Activated CD4-positive, alpha-beta T cell treated with anti-CD3 and anti-CD28 coated beads, Interleukin-2, amount 10 ng/mL, durations not matched to agents 7 days and 5 days (primary cell): ENCODE measurements around the gene TNFRSF13B. TPM values are rescaled to one million over a fixed set of nuclear protein-coding genes. Genes with fewer than 3 reads are reported as not detected.
"Not testable (repeated sequence)": the region's sequence is repeated elsewhere in the genome, so short reads cannot be mapped to it uniquely, and the experiment has no call there.

Experiments used
- CTCF ChIA-PET: fragments of 350-600 bp; sonication (Branson Sonifier 250); formaldehyde crosslinking; loops from one replicate; lab custom pipeline; 2021; ENCODE audit warnings: antibody characterized with exemption; lab: Charles Lee
- POLR2A ChIA-PET: fragments of 350-600 bp; sonication (Branson Sonifier 250); formaldehyde crosslinking; loops from one replicate; lab custom pipeline; 2021; ENCODE audit warnings: antibody characterized with exemption; lab: Charles Lee
- DNase-seq: peaks from one replicate; pipeline ENCODE4 v3.0.0-alpha.2; 2020
- H3K27ac Mint-ChIP-seq: one replicate; pipeline ENCODE4 v1.8.0; 2021; ENCODE audit warnings: mild to moderate bottlenecking, moderate library complexity, mixed read lengths
- H3K27me3 Mint-ChIP-seq: one replicate; pipeline ENCODE4 v1.8.0; 2021; ENCODE audit warnings: mixed read lengths
- H3K36me3 Mint-ChIP-seq: one replicate; pipeline ENCODE4 v1.8.0; 2021; ENCODE audit warnings: low read depth, mixed read lengths
- H3K4me1 Mint-ChIP-seq: one replicate; pipeline ENCODE4 v1.8.0; 2021; ENCODE audit warnings: mixed read lengths
- H3K4me3 Mint-ChIP-seq: one replicate; pipeline ENCODE4 v1.8.0; 2021; ENCODE audit warnings: mild to moderate bottlenecking, moderate library complexity, mixed read lengths
- H3K9me3 Mint-ChIP-seq: one replicate; pipeline ENCODE4 v1.8.0; 2021; ENCODE audit warnings: mixed read lengths
- total RNA-seq, 2 experiments: library from RNA; stranded (reverse); gene quantifications; one replicate each; pipeline ENCODE4 v1.2.3, GENCODE V29; 2021

The TNFRSF13B gene
- total RNA-seq, 2 experiments from 2014 or later: not detected

GRCh38 chr17:16987830-16988601 is 16.1 kb upstream of the TNFRSF13B start:
- Mint-ChIP-seq H3K4me3 (peak overlapping the region; percentile 60), H3K36me3 (no peaks in the 10 kb centered on the region), H3K27ac (peak overlapping the region; percentile 98), H3K27me3 (no peaks in the 10 kb centered on the region), H3K9me3 (no peaks in the 10 kb centered on the region), H3K4me1 (peaks cover 50% of the 10 kb centered on the region)
- peak; percentile 78 for DNase-seq
- CTCF ChIA-PET: interaction anchor here (1.0 to 1.6 kb wide), 2 partner anchors 10 to 13 kb away, joined by 3 read pairs; no protein-coding TSS in a partner anchor
- POLR2A ChIA-PET: interaction anchor here (0.6 kb wide), 1 partner anchor 622 kb away, joined by 5 read pairs; no protein-coding TSS in a partner anchor

DNA sequence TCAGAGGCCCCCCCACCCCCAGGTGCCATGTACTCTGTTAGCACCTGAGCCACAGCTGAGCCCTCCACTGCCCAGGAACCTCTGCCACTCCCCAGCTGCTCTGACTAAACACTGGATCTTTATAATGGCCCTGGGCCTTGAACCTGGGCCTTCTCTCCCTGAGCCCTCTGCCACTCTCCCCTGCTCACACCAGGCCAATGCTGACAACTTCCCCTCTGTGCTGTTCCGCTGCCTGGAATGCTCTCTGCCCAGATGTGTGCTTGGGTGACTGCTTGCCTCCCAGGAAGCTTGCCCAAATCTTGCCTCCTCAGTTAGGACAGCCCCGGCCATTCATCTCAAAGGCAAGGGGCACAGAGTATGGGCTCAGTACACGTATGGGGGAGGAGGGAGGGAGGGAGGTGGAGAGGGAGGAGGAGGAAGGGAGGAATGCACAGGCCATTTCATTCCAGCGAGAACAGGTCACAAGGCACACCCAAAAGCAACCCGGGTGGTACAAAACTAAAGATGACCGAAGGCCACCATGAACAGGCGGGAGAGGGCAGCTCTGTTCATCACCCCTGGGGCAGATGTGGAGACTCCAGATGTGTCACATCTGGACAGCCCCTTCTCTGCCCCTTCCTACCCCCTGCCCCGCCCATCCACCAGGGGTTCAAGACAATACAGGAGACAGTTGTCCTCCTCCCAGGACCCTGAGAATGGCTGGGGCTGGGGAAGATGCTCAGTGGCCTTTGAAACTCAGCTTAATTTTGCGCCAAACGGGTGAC is 15.3 kb upstream of the TNFRSF13B start:
- Mint-ChIP-seq H3K36me3 (no peaks in the 10 kb centered on the region), H3K27ac (peak overlapping the region; percentile 98), H3K27me3 (no peaks in the 10 kb centered on the region), H3K4me3 (no peak overlapping the region), H3K9me3 (no peaks in the 10 kb centered on the region), H3K4me1 (peaks cover 50% of the 10 kb centered on the region)
- DNase-seq: no peak
- POLR2A ChIA-PET: no interaction called here
- CTCF ChIA-PET: interaction anchor here (1.0 to 1.6 kb wide), 2 partner anchors 10 to 12 kb away, joined by 3 read pairs; no protein-coding TSS in a partner anchor

DNA sequence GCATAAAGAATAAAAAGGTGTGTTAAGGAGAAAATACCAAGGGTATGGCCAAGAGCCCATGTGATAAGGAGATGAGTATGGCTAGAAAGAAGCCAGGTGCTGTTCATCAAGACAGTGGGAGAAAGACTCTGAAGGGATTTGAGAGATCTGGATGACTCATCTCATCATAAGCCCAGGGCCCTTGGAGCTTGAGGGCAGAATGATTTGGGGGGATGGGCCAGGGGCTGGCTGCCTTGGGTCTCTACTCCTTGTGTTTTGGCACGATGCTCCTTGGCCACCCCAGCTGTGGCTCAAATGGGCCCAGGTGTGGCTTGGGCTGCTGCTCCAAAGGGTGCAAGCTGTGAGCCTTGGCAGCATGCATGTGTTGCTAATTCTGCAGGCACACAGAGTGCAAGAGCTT is 14.5 kb upstream of the TNFRSF13B start:
- Mint-ChIP-seq H3K9me3 (no peaks in the 10 kb centered on the region), H3K4me1 (peaks cover 46% of the 10 kb centered on the region), H3K27ac (peak overlapping the region; percentile 44), H3K4me3 (no peak overlapping the region), H3K36me3 (no peaks in the 10 kb centered on the region), H3K27me3 (no peaks in the 10 kb centered on the region)
- CTCF ChIA-PET: no interaction called here
- POLR2A ChIA-PET: no interaction called here
- no peak for DNase-seq

DNA sequence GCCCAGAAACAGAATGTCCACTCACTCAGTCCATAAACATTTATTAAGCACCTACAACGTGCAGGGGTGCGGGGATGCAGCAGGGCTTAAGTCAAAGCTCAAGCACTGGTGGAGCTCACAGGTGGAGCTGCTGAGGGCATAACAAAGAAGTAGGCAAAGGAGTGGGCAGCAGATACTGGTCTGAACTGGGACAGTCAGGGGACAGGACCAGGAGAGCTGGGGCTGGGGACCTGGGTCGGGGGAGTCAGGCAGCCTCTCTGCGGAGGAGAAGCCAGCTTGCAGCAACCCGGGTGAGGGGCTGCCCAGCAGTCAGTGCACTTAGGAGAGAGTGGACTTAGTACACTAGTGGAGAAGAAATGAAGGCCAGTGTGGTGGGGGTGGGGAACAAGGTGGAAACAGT is 10.0 kb upstream of the TNFRSF13B start:
- Mint-ChIP-seq H3K36me3 (no peaks in the 10 kb centered on the region), H3K4me1 (peaks cover 10% of the 10 kb centered on the region), H3K27me3 (peaks cover 3% of the 10 kb centered on the region), H3K9me3 (no peaks in the 10 kb centered on the region), H3K27ac (no peak overlapping the region), H3K4me3 (no peak overlapping the region)
- DNase-seq: no peak
- ChIA-PET POLR2A (no interaction called here), CTCF (interaction anchor here (1.4 kb wide), 1 partner anchor 10 kb away, joined by 7 read pairs; no protein-coding TSS in a partner anchor)

- Mint-ChIP-seq H3K27ac (no peak overlapping the region), H3K9me3 (no peaks in the 10 kb centered on the region), H3K36me3 (no peaks in the 10 kb centered on the region), H3K4me3 (no peak overlapping the region), H3K4me1 (peaks cover 12% of the 10 kb centered on the region), H3K27me3 (peaks cover 3% of the 10 kb centered on the region)
- ChIA-PET CTCF (interaction anchor here (1.7 kb wide), 1 partner anchor 11 kb away, joined by 3 read pairs; no protein-coding TSS in a partner anchor), POLR2A (no interaction called here)
- no peak for DNase-seq
Measured at GRCh38 chr17:16980813-16981731, 9.2 kb upstream of the TNFRSF13B start.

DNA sequence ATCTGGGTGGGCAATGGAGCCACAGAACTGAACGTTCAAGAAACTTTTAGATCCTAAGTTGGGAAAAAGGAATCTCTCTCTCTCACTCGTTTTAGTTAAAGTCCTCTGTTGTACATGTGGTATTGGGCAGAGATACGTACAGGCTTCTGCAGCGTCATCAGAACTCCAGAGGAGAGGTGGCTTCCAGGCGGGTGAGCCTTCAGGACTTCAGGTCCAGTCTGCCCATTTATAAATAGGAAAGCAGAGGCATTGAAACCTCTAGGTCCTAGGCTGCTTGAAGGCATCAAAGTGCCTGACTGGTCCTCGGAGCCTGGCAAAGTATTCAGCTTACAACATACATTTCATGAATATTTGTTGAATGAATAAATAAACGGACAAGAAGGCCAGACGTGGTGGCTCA is 8.1 kb upstream of the TNFRSF13B start:
- ChIA-PET CTCF (interaction anchor here (1.7 kb wide), 1 partner anchor 10 kb away, joined by 3 read pairs; no protein-coding TSS in a partner anchor), POLR2A (no interaction called here)
- no peak overlapping the region for H3K27ac Mint-ChIP-seq
- peaks cover 3% of the 10 kb centered on the region for H3K27me3 Mint-ChIP-seq
- no peak overlapping the region for H3K4me3 Mint-ChIP-seq
- DNase-seq: no peak
- no peaks in the 10 kb centered on the region for H3K36me3 Mint-ChIP-seq
- H3K9me3 Mint-ChIP-seq: no peaks in the 10 kb centered on the region
- H3K4me1 Mint-ChIP-seq: peaks cover 14% of the 10 kb centered on the region

DNA sequence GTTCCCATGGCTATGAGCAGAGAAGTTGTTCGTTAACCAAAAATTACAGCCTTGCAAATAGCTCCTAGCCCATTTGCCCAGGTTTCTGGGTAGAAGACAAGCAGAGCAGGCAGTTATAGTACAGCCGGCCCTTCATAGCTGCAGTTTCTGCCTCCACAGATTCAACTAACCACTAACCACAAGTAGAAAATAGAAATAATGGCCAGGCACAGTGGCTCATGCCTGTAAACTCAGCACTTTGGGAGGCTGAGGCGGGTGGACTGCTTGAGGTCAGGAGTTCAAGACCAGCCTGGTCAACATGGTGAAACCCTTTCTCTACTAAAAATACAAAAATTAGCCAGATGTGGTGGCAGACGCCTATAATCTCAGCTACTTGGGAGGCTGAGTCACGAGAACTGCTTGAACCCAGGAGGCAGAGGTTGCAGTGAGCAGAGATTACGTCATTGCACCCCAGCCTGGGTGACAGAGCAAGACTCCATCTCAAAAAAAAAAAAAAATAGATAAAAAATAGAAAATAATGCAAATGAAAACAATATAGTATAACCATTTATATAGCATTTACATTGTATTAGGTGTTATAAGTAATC is 7.4 kb upstream of the TNFRSF13B start:
- H3K27me3 Mint-ChIP-seq, H3K27ac Mint-ChIP-seq, H3K9me3 Mint-ChIP-seq, DNase-seq, H3K36me3 Mint-ChIP-seq, H3K4me3 Mint-ChIP-seq, POLR2A ChIA-PET: not testable (repeated sequence)
- peaks cover 14% of the 10 kb centered on the region for H3K4me1 Mint-ChIP-seq
- CTCF ChIA-PET: interaction anchor here (1.1 to 1.7 kb wide), 2 partner anchors 9 to 13 kb away, joined by 3 read pairs; no protein-coding TSS in a partner anchor

- peaks cover 14% of the 10 kb centered on the region for H3K4me1 Mint-ChIP-seq
- no peaks in the 10 kb centered on the region for H3K9me3 Mint-ChIP-seq
- peaks cover 3% of the 10 kb centered on the region for H3K27me3 Mint-ChIP-seq
- no peak for DNase-seq
- no peaks in the 10 kb centered on the region for H3K36me3 Mint-ChIP-seq
- POLR2A ChIA-PET: no interaction called here
- H3K4me3 Mint-ChIP-seq: no peak overlapping the region
- H3K27ac Mint-ChIP-seq: no peak overlapping the region
- CTCF ChIA-PET: interaction anchor here (1.3 kb wide), 1 partner anchor 10 kb away, joined by 3 read pairs; no protein-coding TSS in a partner anchor
Measured at GRCh38 chr17:16977932-16978331, 6.0 kb upstream of the TNFRSF13B start.

- no peak for DNase-seq
- no peaks in the 10 kb centered on the region for H3K9me3 Mint-ChIP-seq
- peaks cover 14% of the 10 kb centered on the region for H3K4me1 Mint-ChIP-seq
- POLR2A ChIA-PET: no interaction called here
- no peak overlapping the region for H3K4me3 Mint-ChIP-seq
- H3K27ac Mint-ChIP-seq: peak overlapping the region; percentile 47
- peaks cover 3% of the 10 kb centered on the region for H3K27me3 Mint-ChIP-seq
- no peaks in the 10 kb centered on the region for H3K36me3 Mint-ChIP-seq
- CTCF ChIA-PET: interaction anchor here (0.9 to 1.3 kb wide), 2 partner anchors 11 to 15 kb away, joined by 3 to 5 read pairs; no protein-coding TSS in a partner anchor
Measured at GRCh38 chr17:16976725-16977550, 5.0 kb upstream of the TNFRSF13B start.

DNA sequence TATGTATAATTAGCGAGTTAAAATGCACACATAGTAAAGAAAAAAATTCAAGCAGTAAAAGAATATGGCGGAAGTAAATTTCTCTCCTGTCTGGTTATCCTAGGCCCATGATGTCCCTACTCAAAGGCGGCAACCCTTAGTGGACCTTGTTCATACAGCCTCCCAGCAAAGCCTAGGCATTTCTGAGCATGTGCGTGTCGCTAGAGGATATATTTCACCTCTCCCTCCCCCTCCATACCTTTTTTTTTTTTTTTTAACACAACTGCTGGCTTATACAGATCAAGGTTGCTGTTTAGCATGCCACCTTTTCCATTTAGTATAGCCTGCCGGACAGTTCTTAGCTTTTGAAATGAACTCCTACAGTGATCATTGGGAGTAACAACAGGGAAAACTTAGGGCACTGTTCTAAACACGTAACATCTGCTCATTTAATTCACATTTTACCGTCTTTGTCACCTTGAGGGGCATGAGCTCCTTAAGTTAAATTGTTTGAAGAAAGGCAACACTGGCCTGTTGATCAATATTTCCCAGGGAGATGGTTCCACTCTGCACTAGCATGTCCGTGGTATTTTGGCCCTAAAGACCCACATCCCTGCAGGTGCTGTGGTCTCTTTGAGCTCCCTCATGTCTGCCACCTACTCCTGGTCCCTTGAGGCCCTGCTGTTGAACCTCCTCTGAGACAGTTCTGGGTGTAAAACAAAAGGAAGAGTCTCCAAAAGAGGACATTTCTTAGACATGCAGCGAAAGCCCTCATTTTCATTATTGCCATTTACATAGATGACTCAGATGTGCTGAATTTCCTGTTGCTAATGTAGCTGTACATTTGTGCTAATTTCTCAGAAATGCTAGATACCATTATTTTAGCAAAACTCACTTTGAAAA is 4.1 kb upstream of the TNFRSF13B start:
- CTCF ChIA-PET: no interaction called here
- no peak overlapping the region for H3K4me3 Mint-ChIP-seq
- DNase-seq: no peak

More for the DNA sequence above, 4.1 kb upstream of the TNFRSF13B start:
- POLR2A ChIA-PET: no interaction called here
- H3K27me3 Mint-ChIP-seq: peaks cover 3% of the 10 kb centered on the region
- H3K9me3 Mint-ChIP-seq: no peaks in the 10 kb centered on the region
- H3K27ac Mint-ChIP-seq: no peak overlapping the region
- H3K36me3 Mint-ChIP-seq: no peaks in the 10 kb centered on the region
- peaks cover 14% of the 10 kb centered on the region for H3K4me1 Mint-ChIP-seq
